ENCODE results near the gene GPX4.

GRCh38 chr19:1064661-1065605 lies 38.9 kb upstream of the GPX4 start:
- TF ChIP-seq POLR2AphosphoS5 (IDR thresholded peaks at IDR 0.05; ENCODE audit: low read depth, low read length) (no peak), TAF1 (IDR thresholded peaks at IDR 0.05; ENCODE audit: borderline replicate concordance, insufficient read depth, low read length) (no peak), REST (IDR thresholded peaks at IDR 0.05; ENCODE audit: insufficient read depth in 1 of 2, low read depth in 2 of 2, low read length in 2 of 2) (no peak)
